Dedifferentiated amniotic fluid mesenchymal stem cell (primary cell): ENCODE data around the gene GALK1.
"Not testable (repeated sequence)": the region's sequence is repeated elsewhere in the genome, so short reads cannot be mapped to it uniquely, and the experiment has no call there.

Source experiments
- DNase-seq: peaks from one replicate; pipeline ENCODE4 v3.0.0-alpha.2; 2016; ENCODE audit errors: extremely low spot score

Gene GALK1

DNA sequence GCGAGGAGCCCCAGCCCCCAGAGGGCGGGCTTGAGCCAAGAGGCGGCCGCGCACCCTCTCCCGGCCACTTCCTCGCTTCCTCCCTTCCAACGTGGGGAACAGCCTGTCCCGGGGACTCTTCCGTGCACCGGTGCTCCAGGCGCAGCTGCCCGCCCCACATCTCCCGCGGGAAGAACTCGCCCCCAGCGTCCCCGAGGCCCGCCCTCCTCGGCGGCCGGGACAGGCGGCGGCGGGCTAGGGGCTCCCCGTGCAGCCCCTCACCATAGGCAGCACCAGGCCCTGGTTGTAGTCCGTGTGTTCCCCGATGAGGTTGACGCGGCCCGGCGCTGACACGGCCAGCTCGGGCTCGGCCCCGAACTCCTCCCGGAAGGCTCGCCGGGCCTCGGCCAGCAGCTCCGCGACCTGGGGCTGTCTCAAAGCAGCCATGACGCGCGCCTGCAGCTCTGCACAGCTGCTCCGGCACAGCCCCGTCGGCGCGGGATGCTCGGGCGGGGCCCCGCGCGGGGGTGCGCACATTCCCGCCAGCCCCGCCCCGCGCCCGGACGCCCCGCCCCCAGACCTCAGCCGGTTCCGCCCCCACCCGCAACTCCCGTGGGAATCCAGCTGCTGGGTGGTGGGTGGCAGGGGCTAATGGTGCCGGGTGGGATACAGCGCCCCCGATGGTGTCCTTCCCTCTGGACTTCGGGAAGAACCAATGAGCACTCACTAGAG, at the start of gene GALK1:
Gene GALK1 (minus strand): TSS at position 482 of the 711 bp plus-strand sequence. CDS start 56 bp downstream, at position 426.
- no peak for DNase-seq

DNA sequence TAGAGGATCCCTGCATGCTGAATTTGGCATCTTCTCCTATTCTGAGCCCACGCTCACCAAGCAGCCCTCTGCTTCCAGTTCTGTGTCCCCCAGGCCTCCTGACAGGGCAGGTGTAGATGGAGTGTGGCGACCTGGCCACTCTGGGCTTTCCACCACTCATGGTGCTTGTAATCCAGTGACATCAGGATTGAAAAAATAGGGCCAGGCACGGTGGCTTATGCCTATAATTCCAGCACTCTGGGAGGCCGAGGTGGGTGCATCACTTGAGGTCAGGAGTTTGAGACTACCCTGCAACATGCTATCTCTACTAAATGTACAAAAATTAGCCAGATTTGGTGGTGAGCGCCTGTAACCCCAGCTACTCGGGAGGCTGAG, 49.0 kb upstream of the GALK1 start:
- DNase-seq: no peak

DNA sequence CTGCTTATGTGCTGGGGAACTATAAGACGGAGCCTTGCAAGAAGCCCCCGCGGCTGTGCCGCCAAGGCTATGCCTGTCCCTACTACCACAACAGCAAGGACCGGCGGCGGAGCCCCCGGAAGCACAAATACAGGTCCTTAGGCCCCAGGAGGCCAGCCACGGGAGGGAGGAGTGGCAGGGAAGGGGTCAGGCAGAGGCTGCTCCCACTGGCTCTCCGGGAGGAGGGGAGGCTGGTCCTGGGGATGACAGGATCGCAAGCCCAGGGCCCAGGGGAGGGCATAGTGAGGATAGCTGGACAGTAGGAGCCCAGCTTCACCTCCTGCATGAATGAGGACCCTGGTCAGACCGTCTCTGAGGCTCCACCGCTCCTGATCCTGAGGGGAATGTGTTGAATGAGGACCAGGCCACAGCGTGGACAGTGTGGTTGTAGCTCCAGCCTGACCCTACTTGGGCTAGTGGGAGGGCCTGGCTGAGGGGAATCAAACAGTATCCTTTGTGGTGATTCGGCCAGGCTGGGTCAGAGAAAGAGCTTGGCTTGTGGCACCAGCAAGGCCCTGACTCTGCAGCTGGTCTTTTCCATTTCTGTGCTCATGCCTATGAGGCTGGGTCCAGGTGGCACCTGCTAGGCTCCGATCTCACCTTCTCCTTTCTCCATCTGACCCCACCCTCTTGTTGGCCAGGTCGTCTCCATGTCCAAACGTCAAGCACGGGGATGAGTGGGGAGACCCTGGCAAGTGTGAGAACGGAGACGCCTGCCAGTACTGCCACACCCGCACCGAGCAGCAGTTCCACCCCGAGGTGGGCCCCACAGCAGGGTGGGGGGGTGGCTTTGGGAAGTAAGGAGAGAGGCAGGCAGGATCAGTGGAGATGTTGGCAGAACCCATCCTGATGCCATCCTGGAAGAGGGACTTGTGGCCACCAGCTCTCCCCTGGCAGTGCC, 48.4 kb upstream of the GALK1 start:
- DNase-seq: no peak

DNA sequence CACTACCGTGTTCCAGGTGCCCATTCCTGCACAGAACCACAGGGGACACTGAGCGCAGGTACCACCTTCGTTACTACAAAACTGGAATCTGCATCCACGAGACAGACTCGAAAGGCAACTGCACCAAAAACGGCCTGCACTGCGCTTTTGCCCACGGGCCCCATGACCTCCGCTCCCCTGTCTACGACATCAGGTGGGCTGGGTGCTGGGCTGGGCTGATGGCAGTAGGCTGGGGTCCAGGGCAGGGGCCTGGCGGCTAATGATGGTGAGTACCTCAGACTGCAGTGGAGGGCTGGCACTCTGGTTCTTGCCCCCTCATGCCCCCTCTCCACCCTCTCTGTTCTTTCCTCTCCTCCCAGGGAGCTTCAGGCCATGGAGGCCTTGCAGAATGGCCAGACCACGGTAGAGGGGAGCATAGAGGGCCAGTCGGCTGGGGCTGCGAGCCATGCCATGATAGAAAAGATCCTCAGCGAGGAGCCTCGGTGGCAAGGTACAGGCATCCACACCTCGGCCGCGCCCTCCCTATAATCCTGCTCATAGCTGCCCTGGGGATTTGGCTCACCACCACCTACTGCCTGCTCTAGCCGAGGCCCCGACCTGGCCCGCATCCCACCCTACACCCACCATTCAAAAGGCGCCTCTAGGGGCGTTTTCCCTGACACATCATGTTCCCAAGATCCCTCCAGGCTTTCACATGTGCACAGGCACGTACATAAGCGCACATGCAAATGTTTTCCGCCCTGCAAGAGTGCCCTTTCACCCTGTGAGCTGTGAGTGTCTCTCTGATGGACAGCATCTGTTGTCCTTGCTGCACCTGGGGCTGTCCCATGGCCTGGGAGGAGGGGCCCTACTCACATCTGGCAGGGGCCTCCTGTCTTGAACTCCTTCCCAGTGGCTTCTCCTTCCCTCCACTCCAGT, 47.4 kb upstream of the GALK1 start:
- no peak for DNase-seq

DNA sequence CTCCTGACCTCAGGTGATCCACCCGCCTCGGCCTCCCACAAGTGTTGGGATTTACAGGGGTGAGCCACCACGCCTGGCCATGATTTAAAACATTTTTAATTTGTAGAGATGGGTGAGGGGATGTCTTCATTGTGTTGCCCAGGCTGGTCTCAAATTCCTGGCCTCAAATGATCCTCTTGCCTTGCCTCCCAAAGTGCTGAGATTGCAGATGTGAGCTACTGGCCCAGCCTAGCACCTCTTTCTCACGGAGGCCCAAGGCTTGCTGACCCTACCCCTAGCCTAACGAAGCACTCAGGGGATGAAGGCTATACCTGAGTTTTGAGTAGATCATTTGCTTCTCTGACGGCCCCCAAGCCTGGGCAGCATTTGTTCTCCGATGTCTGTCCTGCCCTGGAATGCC, 46.2 kb upstream of the GALK1 start:
- no peak for DNase-seq

DNA sequence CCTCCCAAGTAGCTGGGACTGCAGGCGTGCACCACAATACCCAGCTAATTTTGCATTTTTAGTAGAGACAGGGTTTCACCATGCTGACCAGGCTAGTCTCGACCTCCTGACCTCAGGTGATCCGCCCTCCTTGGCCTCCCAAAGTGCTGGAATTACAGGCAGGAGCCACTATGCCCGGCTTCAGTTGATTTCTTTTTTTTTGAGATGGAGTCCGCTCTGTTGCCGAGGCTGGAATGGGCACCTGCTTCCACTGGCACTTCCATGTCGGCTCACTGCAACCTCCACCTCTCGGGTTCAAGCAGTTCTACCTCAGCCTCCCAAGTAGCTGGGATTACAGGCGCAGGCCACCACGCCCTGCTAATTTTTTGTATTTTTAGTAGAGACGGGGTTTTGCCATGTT, 45.8 kb upstream of the GALK1 start:
- DNase-seq: not testable (repeated sequence)

DNA sequence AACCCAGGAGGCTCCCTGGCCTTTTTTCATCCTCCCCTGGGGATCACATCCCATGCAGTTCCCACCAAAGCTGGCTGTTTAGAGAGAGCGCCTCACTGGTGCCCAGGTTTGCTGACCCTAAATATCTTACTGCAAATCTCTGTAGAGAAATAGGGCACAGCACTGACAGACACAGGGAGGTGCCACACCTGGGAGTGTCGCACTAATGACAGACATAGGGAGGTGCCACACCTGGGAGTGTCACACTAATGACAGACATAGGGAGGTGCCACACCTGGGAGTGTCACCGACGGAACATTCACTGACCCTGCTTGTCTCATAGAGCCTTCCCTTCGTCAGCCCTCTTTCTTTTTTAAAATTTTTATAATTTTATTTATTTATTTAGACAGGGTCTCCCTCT, 45.2 kb upstream of the GALK1 start:
- DNase-seq: no peak

DNA sequence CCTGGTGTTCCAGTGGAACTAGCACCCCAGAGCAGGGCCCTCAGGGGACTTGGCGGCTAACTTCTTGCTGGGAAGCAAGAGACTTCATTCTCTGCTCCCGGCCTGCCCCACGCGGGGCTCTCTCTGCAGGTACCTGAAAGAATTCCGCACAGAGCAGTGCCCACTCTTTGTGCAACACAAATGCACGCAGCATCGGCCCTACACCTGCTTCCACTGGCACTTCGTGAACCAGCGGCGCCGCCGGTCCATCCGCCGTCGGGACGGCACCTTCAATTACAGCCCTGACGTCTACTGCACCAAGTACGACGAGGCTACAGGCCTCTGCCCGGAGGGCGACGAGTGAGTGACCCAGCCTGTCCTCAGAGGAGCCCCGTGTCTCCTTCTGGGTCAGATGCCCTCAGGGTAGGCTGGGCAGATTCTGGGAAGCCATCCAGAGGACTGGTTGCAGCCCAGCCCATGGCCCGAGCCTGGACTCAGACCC, 44.7 kb upstream of the GALK1 start:
- DNase-seq: no peak

DNA sequence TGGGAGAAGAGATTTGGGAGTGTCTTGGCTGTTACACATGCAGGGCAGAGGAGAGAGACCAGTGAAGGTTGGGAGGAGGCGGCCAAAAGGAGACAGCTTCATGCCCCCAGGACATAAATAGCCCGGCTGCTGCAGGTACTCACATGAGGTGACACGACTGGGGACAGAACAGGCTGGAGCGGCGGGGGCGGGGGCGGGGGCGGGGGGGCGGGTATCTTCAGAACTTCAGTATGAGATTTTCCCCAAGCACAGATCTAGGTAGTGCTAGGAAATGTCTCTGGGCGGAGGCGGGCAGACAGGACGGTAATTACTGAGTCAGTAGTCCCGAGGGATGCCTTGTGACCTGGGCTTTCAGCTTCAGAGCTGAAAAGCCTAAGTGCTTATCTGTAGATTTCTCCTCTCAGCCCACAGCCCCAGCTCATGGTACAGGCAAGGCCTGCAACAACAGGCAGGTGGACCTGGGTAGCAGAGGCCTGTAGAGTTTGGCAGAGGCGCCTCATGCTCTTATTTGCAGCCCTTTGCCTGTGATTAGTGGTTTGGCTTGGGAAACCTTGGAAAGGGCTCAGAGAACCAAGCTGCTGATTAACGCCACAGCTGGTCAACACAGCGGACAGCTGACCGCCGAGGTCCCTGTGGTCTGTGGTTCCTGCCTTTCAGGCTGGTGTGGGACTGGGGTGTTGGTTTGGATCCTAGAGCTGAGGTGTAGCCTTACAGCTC, 44.1 kb upstream of the GALK1 start:
- no peak for DNase-seq

DNA sequence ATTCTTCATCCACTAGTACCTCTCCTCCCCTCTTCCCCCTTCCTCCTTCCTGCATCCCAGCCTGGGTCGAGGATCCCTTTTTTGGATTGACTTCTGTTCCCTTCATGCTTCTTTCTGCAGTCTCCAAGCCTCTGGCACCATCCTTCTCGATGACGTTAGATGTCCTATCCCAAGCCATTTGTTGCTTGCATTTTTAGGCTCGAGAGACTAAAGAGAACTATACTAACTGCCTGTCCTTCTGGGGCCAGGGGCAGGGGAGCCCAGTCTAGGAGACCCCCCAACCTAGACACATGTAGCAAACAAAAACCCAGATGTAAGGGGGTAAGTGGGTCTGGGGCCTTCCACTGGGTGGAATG, 43.5 kb upstream of the GALK1 start:
- no peak for DNase-seq

DNA sequence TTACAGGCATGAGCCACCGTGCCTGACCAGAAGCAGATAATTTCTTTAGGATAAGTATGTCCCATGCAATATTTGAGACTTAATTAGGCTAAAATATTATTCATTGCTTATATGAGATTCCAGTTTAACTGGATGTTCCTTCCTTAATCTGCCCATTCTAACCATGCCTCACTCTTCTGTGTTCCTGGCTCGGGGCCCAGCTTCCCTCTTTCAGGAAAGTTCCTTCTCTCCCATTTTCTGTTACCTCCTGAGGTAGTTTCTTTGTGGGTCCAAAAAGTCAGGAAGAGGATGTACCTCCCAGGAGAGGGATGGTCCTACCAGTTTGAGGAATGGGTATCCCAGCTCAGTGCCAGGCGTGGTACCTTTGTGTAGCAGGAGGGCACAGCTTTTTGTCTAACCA, 42.9 kb upstream of the GALK1 start:
- no peak for DNase-seq

DNA sequence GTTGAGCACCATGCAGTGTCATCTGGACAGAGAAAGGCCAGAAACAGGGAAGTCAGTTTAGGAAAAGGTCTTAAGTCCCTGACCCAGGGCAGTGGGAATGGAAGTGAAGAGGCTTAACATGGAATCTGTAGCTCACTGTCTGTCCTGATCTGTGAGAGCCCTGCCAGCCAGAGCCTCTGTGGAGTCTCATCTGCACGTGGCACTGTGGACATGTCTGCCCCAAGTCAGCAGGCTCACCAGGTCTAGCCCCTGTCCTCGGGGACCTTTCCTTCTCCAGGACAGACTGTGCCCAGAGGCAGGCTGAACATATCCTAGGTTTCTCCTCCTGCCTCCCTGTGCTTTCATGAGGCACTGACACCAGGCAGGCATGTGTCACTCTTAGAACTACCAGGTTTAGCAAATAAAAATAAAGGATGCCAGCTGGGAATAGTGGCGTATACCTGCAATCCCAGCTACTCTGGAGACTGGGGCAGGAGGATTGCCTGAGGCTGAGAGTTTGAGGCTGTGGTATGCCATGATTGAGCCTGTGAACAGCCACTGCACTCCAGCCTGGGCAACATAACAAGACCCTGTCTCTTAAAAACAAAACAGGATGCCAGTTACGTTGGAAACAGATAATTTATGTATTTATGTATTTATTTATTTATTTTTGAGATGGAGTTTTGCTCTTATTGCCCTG, 42.0 kb upstream of the GALK1 start:
- no peak for DNase-seq

DNA sequence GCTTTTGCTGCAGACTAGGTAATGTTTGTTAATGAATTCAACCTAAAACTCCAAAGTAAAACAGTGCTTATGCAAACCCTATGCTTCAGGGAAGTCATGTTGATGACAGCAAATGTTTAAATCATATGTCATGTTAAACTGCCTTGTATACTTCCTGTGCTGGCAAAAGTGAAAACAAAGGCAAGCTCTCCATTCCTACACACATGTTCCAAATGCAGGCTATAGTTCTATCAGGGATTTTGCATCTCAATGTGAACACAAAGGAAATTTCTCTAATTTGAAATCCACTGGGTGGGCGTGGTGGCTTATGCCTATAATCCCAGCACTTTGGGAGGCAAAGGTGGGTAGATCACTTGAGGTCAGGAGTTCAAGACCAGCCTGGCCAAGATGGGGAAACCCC, 38.9 kb upstream of the GALK1 start:
- DNase-seq: no peak

DNA sequence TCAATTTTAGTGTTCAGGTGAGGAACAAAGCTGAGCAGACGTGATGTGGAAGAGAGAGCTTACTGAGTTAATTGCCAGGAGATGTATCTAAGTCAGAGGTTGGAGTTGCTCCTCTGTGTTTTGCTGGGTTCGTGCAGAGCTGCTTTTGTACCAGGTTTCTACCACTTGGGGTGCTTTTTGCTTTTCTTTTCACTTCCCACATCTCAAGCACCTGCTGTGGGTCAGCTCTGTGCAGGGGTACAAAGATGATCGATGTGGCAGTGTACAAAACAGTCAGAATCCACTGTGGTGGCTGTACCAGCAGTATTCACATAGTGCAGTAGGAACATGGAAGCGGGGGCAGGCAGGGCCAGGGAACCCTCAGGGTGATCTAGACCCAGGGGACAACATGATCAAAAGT, 34.4 kb upstream of the GALK1 start:
- no peak for DNase-seq

DNA sequence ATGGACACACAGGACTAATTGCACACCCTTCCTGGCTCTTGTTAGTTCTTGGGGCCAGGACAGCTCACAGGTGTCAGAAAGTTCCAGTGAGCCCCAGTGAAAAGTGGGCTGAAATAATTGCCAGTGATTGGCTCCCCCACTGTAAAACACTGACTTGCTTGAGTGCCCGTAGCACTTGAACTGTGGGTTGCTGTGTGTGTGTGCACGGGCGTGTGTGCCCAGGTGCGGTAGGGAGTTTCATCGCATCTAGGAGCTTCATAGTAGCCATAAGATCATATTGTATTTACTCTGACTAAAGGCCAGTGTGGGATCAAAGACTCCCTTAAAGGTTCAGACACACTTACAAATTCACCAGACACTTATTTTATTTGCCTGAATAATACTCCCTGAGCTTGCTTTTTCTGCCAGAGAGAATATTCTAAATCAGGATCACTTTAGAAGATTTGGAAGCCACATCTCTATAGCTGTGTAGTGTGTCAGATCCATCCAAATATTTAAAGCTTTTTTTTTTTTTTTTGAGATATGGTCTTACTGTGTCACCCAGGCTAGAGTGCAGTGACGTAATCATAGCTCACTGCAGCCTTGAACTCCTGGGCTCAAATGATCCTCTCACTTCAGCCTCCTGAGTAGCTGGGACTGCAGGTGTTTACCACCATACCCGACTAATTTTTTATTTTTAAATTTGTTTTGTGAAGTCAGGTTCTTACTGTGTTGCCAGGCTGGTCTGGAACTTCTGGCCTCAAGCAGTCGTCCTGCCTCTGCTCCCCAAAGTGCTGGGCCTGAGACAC, 31.0 kb upstream of the GALK1 start:
- no peak for DNase-seq

DNA sequence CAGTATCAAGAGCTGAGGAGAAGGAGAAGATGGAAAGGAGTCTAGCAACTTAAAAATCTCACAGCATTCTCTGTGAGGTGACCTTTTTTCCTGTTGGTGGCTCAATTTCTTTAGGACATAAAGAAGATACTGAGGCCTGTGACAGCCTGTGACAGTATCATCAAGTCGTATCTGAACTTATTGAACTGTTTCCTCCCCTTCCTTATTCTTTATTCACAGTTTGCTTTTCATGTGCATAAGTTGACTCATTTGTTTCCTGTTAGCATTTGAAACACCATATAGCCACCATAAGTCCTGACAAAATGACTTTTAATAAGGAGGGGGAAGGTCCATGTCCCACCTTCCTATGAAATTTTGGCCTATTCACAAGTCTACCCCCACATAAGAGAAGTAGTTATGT, 28.5 kb upstream of the GALK1 start:
- DNase-seq: no peak

DNA sequence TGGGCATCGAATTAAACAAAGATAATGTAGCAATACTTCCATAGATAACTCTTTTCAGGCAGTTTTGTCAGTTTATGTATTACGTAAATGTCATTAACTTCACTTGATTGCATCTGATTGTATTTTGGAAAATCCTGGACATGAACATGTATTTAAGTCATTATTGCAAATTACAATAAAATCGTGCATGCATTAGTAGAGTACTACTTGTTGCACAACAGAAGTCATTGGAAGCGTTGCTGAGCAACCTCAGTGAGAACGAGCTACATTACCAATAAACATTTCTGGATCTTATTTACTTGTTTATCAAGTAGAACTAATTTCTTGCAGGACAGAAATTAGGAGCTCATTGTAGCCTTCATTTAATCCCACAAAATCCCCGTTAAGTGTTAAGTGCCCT, 26.3 kb upstream of the GALK1 start:
- no peak for DNase-seq

DNA sequence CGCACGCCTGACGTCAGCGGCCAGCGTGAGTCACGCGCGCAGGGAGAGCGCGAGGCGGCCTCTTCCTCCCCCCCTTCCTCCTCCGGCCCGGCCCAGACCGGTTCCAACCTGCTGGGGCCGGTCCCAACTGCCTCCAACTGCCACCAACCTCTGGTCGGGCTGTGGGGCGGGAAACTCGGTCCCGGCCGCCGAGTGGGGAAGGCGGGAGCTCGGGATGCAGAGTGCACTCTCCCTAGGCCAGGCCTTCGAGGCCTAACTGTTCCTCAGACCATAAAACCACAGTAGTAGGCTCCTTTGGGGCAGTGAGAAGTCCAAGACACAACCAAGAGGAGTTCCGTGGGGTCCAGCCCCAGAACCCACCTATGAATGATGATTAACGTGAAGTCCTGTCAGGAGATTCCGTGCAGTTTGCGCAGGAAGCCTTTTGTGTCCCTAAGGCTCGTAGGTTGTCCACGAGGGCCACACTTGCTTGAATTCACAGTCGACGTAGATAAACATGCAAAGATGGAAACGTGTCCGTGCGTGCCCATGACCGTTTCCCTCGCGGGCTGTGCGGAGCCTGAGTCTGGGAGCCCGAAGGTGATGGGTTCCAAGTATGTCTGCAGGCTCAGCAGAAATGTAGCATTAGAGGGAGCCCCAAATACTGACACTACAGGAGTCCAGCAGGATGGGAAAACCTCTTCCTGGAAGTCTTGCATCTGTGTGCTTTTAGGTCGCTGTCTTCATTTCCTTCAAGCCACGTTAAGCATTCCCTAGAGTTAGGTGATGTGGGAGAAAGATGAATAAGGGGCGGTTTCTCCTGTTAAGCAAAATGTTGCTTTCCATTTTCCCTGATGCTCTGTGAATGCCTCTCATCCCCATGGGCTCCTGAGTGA, 20.3 kb upstream of the GALK1 start:
- peak; percentile 75 for DNase-seq

DNA sequence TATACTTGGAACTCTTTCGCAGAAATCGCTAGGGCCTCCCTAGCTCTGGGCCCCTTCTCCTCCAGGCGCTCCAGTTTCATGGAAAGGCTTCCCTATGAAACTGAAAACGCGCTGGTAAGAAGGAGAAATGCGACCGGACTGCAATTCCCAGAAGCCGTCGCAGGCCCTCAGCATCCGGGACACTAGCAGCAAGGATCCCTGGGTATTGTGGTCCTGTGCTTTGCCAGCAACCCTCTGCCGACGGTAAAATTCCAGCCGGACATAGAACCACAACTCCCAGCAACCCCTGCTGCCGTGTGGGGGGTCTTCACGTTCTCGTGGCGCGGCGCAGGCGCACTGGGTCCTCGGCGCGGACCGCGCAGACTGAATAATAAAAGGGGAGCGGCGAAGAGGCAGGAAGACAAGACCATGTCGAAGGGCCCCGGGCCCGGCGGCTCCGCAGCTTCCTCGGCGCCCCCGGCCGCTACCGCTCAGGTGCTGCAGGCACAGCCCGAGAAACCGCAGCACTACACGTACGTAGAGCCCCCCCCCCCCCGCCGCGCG, 19.6 kb upstream of the GALK1 start, which contains the start of gene UNK:
Gene UNK (plus strand): TSS at position 334 of the 543 bp plus-strand sequence. CDS start 75 bp downstream, at position 409.
- peak; percentile 99 for DNase-seq
